A549 (cell line): ENCODE measurements around the gene LYZL4. TPM values are rescaled to one million over a fixed set of nuclear protein-coding genes. Genes with fewer than 3 reads are reported as not detected.

Experiments
- ATAC-seq, 2 experiments: fragments of 200-7000 bp in 1 of 2; fragments of >200 bp in 1 of 2; cut with Nextera tagmentation in 1 of 2; cut with Tn5 transposase in 1 of 2; 3 replicates each; pipeline versions ENCODE4 v1.8.0 to v1.9.1; 2018 to 2020; ENCODE audit warnings: mild to moderate bottlenecking in 1 of 2, moderate library complexity in 1 of 2
- CTCF ChIA-PET: fragments of 300-600 bp; sonication (Branson Sonifier 250); formaldehyde crosslinking; extraction: SDS; loops from one replicate; lab custom pipeline; 2021; ENCODE audit warnings: antibody characterized with exemption, inconsistent platforms; lab: Yijun Ruan, JAX
- POLR2A ChIA-PET: fragments of 350-600 bp; formaldehyde crosslinking; extraction: SDS; loops from one replicate; lab custom pipeline; 2021; ENCODE audit warnings: antibody characterized with exemption, inconsistent platforms; lab: Yijun Ruan, JAX
- DNase-seq, 2 experiments: peaks; one replicate each; pipeline versions ENCODE4 v3.0.0 to v3.0.0-alpha.2; 2011 to 2016; ENCODE audit warnings: low read depth in 1 of 2, low spot score in 1 of 2
- FAIRE-seq: peaks from 2 replicates; lab custom pipeline; 2011; peaks lifted over from hg19 to GRCh38; lab: Jason Lieb, UNC
- H3K27ac ChIP-seq, 2 experiments: fragments of >200 bp; sonication (Bioruptor Twin); formaldehyde crosslinking; 3 replicates each; pipeline ENCODE4 v1.5.1; 2016 to 2017
- H3K4me1 ChIP-seq: fragments of >200 bp; sonication (Bioruptor Twin); formaldehyde crosslinking; 3 replicates; pipeline ENCODE4 v1.6.1; 2016
- H3K4me2 ChIP-seq: fragments of >200 bp; sonication (Bioruptor Twin); formaldehyde crosslinking; 3 replicates; pipeline ENCODE4 v1.6.1; 2016
- H3K4me3 ChIP-seq: fragments of >200 bp; sonication (Bioruptor Twin); formaldehyde crosslinking; 3 replicates; pipeline ENCODE4 v1.5.1; 2016
- H3K9me3 ChIP-seq: fragments of >200 bp; sonication (Bioruptor Twin); formaldehyde crosslinking; 3 replicates; pipeline ENCODE4 v1.6.1; 2016
- BHLHE40 ChIP-seq: IDR thresholded peaks from 2 replicates; pipeline ENCODE4 v1.6.1; 2012; ENCODE audit warnings: low read depth, low read length, inconsistent platforms
- CHD2 ChIP-seq: fragments of 150-350 bp; IDR thresholded peaks from 2 replicates; pipeline ENCODE4 v1.6.1; 2014; ENCODE audit warnings: low read length; ENCODE audit not compliant: partially characterized antibody
- CHD4 ChIP-seq: fragments of 200-600 bp; sonication (generic); IDR thresholded peaks from 2 replicates; pipeline ENCODE4 v1.6.1; 2016; ENCODE audit warnings: antibody characterized with exemption, mild to moderate bottlenecking, borderline replicate concordance
- E2F6 ChIP-seq: IDR thresholded peaks from 2 replicates; pipeline ENCODE4 v1.6.1; 2012; ENCODE audit warnings: low read depth, borderline replicate concordance
- EHF ChIP-seq: fragments of 250-450 bp; sonication (Bioruptor Pico); IDR thresholded peaks from 2 replicates; pipeline ENCODE4 v1.5.0; 2020; ENCODE audit warnings: mild to moderate bottlenecking
- FOSB ChIP-seq: fragments of 250-450 bp; sonication (Bioruptor Pico); IDR thresholded peaks from 2 replicates; pipeline ENCODE4 v1.5.0; 2020; ENCODE audit warnings: mild to moderate bottlenecking, moderate library complexity
- FOSL2 ChIP-seq, 2 experiments: fragments of 450-650 bp in 1 of 2; fragments of >200 bp in 1 of 2; sonication (Bioruptor Twin) in 1 of 2; formaldehyde crosslinking; IDR thresholded peaks; 2 replicates each; pipeline versions ENCODE4 v1.5.0 to v1.6.1; 2016 to 2020; ENCODE audit warnings: mild to moderate bottlenecking in 1 of 2, moderate library complexity in 1 of 2
- HMGXB4 ChIP-seq: fragments of 250-450 bp; sonication (Bioruptor Pico); IDR thresholded peaks from 2 replicates; pipeline ENCODE4 v1.5.0; 2021; ENCODE audit warnings: mild to moderate bottlenecking, moderate library complexity, borderline replicate concordance
- HOXA7 ChIP-seq: fragments of 250-450 bp; sonication (Bioruptor Pico); IDR thresholded peaks from 2 replicates; pipeline ENCODE4 v1.5.0; 2020; ENCODE audit warnings: mild to moderate bottlenecking, moderate library complexity
- JUNB ChIP-seq: fragments of >200 bp; sonication (Bioruptor Twin); formaldehyde crosslinking; IDR thresholded peaks from 2 replicates; pipeline ENCODE4 v1.6.1; 2016
- MAX ChIP-seq: IDR thresholded peaks from 2 replicates; pipeline ENCODE4 v1.6.1; 2012
- MYC ChIP-seq: IDR thresholded peaks from 2 replicates; pipeline ENCODE4 v1.6.1; 2012; ENCODE audit warnings: mild to moderate bottlenecking, inconsistent platforms, low read length, improper control_type of control experiment, borderline replicate concordance
- NFE2L2 ChIP-seq: fragments of 150-350 bp; conservative IDR thresholded peaks from 2 replicates; pipeline ENCODE4 v1.6.1; 2014; ENCODE audit warnings: low read length
- NPAS2 ChIP-seq: fragments of 250-450 bp; sonication (Bioruptor Pico); IDR thresholded peaks from 2 replicates; pipeline ENCODE4 v1.8.0; 2022; ENCODE audit warnings: mild to moderate bottlenecking, moderate library complexity, borderline replicate concordance
- POLR2A ChIP-seq: IDR thresholded peaks from 2 replicates; pipeline ENCODE4 v1.6.1; 2012; ENCODE audit warnings: mild to moderate bottlenecking, low read length
- RFX5 ChIP-seq: fragments of 450-650 bp; IDR thresholded peaks from 2 replicates; pipeline ENCODE4 v1.7.1; 2014; ENCODE audit warnings: antibody characterized with exemption, mild to moderate bottlenecking, moderate library complexity
- SREBF2 ChIP-seq: fragments of 450-650 bp; IDR thresholded peaks from 2 replicates; pipeline ENCODE4 v1.6.1; 2014; ENCODE audit warnings: mild to moderate bottlenecking, moderate library complexity
- TP53 ChIP-seq: fragments of 250-450 bp; sonication (Bioruptor Pico); IDR thresholded peaks from 2 replicates; pipeline ENCODE4 v1.5.0; 2021; ENCODE audit warnings: mild to moderate bottlenecking, moderate library complexity
- ZNF302 ChIP-seq: fragments of 250-450 bp; sonication (Bioruptor Pico); IDR thresholded peaks from 2 replicates; pipeline ENCODE4 v1.9.0; 2021; ENCODE audit warnings: inconsistent platforms, mild to moderate bottlenecking, moderate library complexity
- WGBS: methylation state at CpG from one replicate; pipeline ENCODE4 v1.1.6; 2017; ENCODE audit errors: missing lambda C conversion rate; 5-methylcytosine and 5-hydroxymethylcytosine counted together
- polyA plus RNA-seq, 4 experiments: library from polyadenylated mRNA; depleted of rRNA in 3 of 4; stranded (reverse); fragments of >200 nt; fragmentation: RNase III in 1 of 4; extraction: RNeasy Plus Mini Kit Qiagen cat#74134 plus additional on column Dnase treatment in 1 of 4; gene quantifications; 2 replicates in 3 of 4; 3 replicates in 1 of 4; pipeline ENCODE4 v1.2.3, GENCODE V29; 2011 to 2017
- TF ChIP-seq, protein P1 (sequence below): IDR thresholded peaks from 2 replicates; pipeline ENCODE4 v1.6.1; 2012
- TF ChIP-seq, protein P2 (sequence below): fragments of >200 bp; sonication (Bioruptor Twin); formaldehyde crosslinking; IDR thresholded peaks from 2 replicates; pipeline ENCODE4 v1.6.1; 2016

The LYZL4 gene
- polyA plus RNA-seq, 2 of the 4 experiments (the other 2 are of a cell fraction) = not detected

GRCh38 chr3:42398080-42398479 is 12.3 kb downstream of the LYZL4 start:
- TF ChIP-seq CHD4 = no peak
- TF ChIP-seq NPAS2 (CRISPR knock-in tag) = no peak
- Histone ChIP-seq H3K27ac (no peak overlapping the region), H3K4me2 (no peak overlapping the region), H3K9me3 (no peaks in the 10 kb centered on the region), H3K4me1 (no peaks in the 10 kb centered on the region), H3K4me3 (no peak overlapping the region)
- POLR2A ChIA-PET = no interaction called here
- DNase-seq = no peak
- no peak for FAIRE-seq
- 20% methylated on average over 3 of the region's 3 CpGs for WGBS
- no peak for ATAC-seq
- CTCF ChIA-PET = interaction anchor here (0.7 kb wide), 1 partner anchor 1802 kb away, joined by 3 read pairs; no protein-coding TSS in a partner anchor

DNA sequence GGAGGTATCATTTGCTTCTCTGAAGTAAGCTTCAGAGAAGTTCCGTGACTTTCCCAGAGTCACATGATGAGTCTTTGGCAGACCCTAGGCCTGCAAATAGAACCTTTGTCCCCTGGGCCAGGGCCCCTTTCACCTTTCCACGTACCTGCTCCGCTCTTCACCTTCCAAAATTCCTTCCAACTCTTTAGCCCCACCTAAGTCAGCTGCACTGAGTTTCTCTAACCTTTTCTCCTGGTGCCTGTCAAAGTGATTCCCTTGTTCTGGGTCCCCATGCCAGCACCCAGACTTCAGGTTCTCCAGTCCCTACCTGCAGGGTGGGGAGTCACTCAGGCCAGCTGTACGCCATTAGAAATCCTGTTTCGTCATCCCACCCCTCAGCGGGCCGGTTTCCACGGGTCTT is 12.8 kb downstream of the LYZL4 start:
- WGBS = 55% methylated on average over 8 of the region's 8 CpGs
- no peak for DNase-seq
- no peak for ATAC-seq
- no peak overlapping the region for H3K27ac ChIP-seq
- CTCF ChIA-PET = no interaction called here
- no peak for FAIRE-seq
- H3K4me2 ChIP-seq = no peak overlapping the region
- no peak overlapping the region for H3K4me3 ChIP-seq
- H3K4me1 ChIP-seq = no peaks in the 10 kb centered on the region
- no peaks in the 10 kb centered on the region for H3K9me3 ChIP-seq
- TF ChIP-seq, protein P1, sequence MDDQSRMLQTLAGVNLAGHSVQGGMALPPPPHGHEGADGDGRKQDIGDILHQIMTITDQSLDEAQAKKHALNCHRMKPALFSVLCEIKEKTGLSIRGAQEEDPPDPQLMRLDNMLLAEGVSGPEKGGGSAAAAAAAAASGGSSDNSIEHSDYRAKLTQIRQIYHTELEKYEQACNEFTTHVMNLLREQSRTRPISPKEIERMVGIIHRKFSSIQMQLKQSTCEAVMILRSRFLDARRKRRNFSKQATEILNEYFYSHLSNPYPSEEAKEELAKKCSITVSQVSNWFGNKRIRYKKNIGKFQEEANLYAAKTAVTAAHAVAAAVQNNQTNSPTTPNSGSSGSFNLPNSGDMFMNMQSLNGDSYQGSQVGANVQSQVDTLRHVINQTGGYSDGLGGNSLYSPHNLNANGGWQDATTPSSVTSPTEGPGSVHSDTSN = no peak
- TF ChIP-seq CHD2 = no peak
- TF ChIP-seq, protein P2, sequence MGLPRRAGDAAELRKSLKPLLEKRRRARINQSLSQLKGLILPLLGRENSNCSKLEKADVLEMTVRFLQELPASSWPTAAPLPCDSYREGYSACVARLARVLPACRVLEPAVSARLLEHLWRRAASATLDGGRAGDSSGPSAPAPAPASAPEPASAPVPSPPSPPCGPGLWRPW = no peak
- no peak for TF ChIP-seq TP53 (CRISPR knock-in tag)
- TF ChIP-seq RFX5 = no peak
- TF ChIP-seq FOSL2 (IDR thresholded peaks at IDR 0.05) = no peak
- TF ChIP-seq FOSL2 (CRISPR knock-in tag; IDR thresholded peaks at IDR 0.05) = no peak
- TF ChIP-seq, all 56 proteins: peak for 0
- POLR2A ChIA-PET = no interaction called here

GRCh38 chr3:42394579-42395288 is 15.7 kb downstream of the LYZL4 start:
- no peaks in the 10 kb centered on the region for H3K9me3 ChIP-seq
- POLR2A ChIA-PET = no interaction called here
- H3K4me2 ChIP-seq = no peak overlapping the region
- CTCF ChIA-PET = interaction anchor here (1.2 kb wide), 1 partner anchor 165 kb away, joined by 3 read pairs; no protein-coding TSS in a partner anchor
- 39% methylated on average over 12 of the region's 12 CpGs for WGBS
- H3K4me1 ChIP-seq = no peaks in the 10 kb centered on the region
- H3K27ac ChIP-seq = no peak overlapping the region
- TF ChIP-seq FOSB = no peak
- TF ChIP-seq E2F6 = no peak
- TF ChIP-seq POLR2A = no peak
- no peak for TF ChIP-seq MAX
- no peak for TF ChIP-seq NFE2L2
- TF ChIP-seq EHF = no peak
- TF ChIP-seq SREBF2 = no peak
- no peak for TF ChIP-seq MYC
- TF ChIP-seq HOXA7 (CRISPR knock-in tag) = no peak
- TF ChIP-seq JUNB = no peak
- TF ChIP-seq ZNF302 (CRISPR knock-in tag) = no peak
- no peak for TF ChIP-seq BHLHE40
- TF ChIP-seq HMGXB4 (CRISPR knock-in tag) = no peak
- H3K4me3 ChIP-seq = no peak overlapping the region
- no peak for ATAC-seq
- no peak for DNase-seq
- no peak for FAIRE-seq
